HepG2 (cell line): ENCODE data around the gene RDH16.

Experiments
- ARID2 ChIP-seq: sonication (generic); formaldehyde crosslinking; IDR thresholded peaks from 2 replicates; pipeline ENCODE4 v1.8.1; 2022; ENCODE audit warnings: mild to moderate bottlenecking, missing genetic modification reagents, borderline replicate concordance
- ARNTL ChIP-seq: sonication (generic); formaldehyde crosslinking; IDR thresholded peaks from 2 replicates; pipeline ENCODE4 v1.4.0; 2020; ENCODE audit warnings: mild to moderate bottlenecking, missing genetic modification reagents
- CBFB ChIP-seq: sonication (generic); formaldehyde crosslinking; IDR thresholded peaks from 2 replicates; pipeline ENCODE4 v1.4.0; 2020; ENCODE audit warnings: missing genetic modification reagents
- DPF2 ChIP-seq: sonication (generic); formaldehyde crosslinking; IDR thresholded peaks from 2 replicates; pipeline ENCODE4 v1.4.0; 2020; ENCODE audit warnings: mild to moderate bottlenecking, low read depth, missing genetic modification reagents, borderline replicate concordance
- HCFC1 ChIP-seq: fragments of 150-350 bp; IDR thresholded peaks from 2 replicates; pipeline ENCODE4 v1.6.1; 2014; ENCODE audit warnings: low read depth, low read length
- IKZF1 ChIP-seq: fragments of 450-650 bp; IDR thresholded peaks from 2 replicates; pipeline ENCODE4 v1.7.1; 2016
- MTERF4 ChIP-seq: sonication (generic); formaldehyde crosslinking; IDR thresholded peaks from 2 replicates; pipeline ENCODE4 v1.8.0; 2023; ENCODE audit warnings: mild to moderate bottlenecking, missing genetic modification reagents
- MYC ChIP-seq: sonication (generic); formaldehyde crosslinking; IDR thresholded peaks from 2 replicates; pipeline ENCODE4 v1.9.0; 2021; ENCODE audit warnings: missing genetic modification reagents, borderline replicate concordance
- PHF20 ChIP-seq: sonication (generic); formaldehyde crosslinking; IDR thresholded peaks from 2 replicates; pipeline ENCODE4 v1.5.0; 2020; ENCODE audit warnings: mild to moderate bottlenecking, missing genetic modification reagents
- RXRA ChIP-seq: sonication (generic); formaldehyde crosslinking; IDR thresholded peaks from 2 replicates; pipeline ENCODE4 v1.5.1; 2020; ENCODE audit warnings: missing genetic modification reagents
- USF2 ChIP-seq, 2 experiments: sonication (generic) in 1 of 2; formaldehyde crosslinking in 1 of 2; IDR thresholded peaks; 2 replicates each; pipeline versions ENCODE4 v1.5.1 to v1.6.1; 2011 to 2020; ENCODE audit warnings: borderline replicate concordance in 1 of 2, low read depth in 1 of 2, low read length in 1 of 2, mild to moderate bottlenecking in 1 of 2, missing genetic modification reagents in 1 of 2, moderate library complexity in 1 of 2
- ZBTB43 ChIP-seq: sonication (generic); formaldehyde crosslinking; conservative IDR thresholded peaks from 2 replicates; pipeline ENCODE4 v1.4.0; 2020; ENCODE audit warnings: missing genetic modification reagents
- ZNF142 ChIP-seq: sonication (generic); formaldehyde crosslinking; IDR thresholded peaks from 2 replicates; pipeline ENCODE4 v1.4.0; 2020; ENCODE audit warnings: missing genetic modification reagents
- ZNF431 ChIP-seq: sonication (generic); formaldehyde crosslinking; IDR thresholded peaks from 2 replicates; pipeline ENCODE4 v1.9.0; 2022; ENCODE audit warnings: missing genetic modification reagents, low read depth, mild to moderate bottlenecking, borderline replicate concordance

- TF ChIP-seq ZNF431 (CRISPR knock-in tag) (no peak), DPF2 (CRISPR knock-in tag) (no peak), IKZF1 (no peak), ZBTB43 (CRISPR knock-in tag) (no peak), ZNF142 (CRISPR knock-in tag) (no peak), HCFC1 (no peak), MTERF4 (no peak), CBFB (CRISPR knock-in tag) (no peak), MYC (no peak), RXRA (CRISPR knock-in tag) (no peak), USF2 (IDR thresholded peaks at IDR 0.05; ENCODE audit: low read depth, low read length) (no peak), USF2 (CRISPR knock-in tag; IDR thresholded peaks at IDR 0.05; ENCODE audit: borderline replicate concordance) (no peak), ARID2 (CRISPR knock-in tag) (no peak), PHF20 (no peak), ARNTL (CRISPR knock-in tag) (no peak)
Measured at GRCh38 chr12:56929780-56930179, 27.6 kb downstream of the RDH16 start.
